Measurements from ENCODE around the gene GMPR.
"Not testable (repeated sequence)": the region's sequence is repeated elsewhere in the genome, so short reads cannot be mapped to it uniquely, and the experiment has no call there.

GRCh38 chr6:16269442-16270070, 31.2 kb downstream of the GMPR start:
- TF ChIP-seq CSRNP3 (CRISPR knock-in tag; IDR thresholded peaks at IDR 0.05); ZFP30 (CRISPR knock-in tag; IDR thresholded peaks at IDR 0.05); RARB (CRISPR knock-in tag; IDR thresholded peaks at IDR 0.05); ZFP3 (CRISPR knock-in tag; IDR thresholded peaks at IDR 0.05); PATZ1 (CRISPR knock-in tag; IDR thresholded peaks at IDR 0.05; ENCODE audit: borderline replicate concordance); POU6F1 (CRISPR knock-in tag; IDR thresholded peaks at IDR 0.05; ENCODE audit: borderline replicate concordance, low read depth); CSDC2 (CRISPR knock-in tag; IDR thresholded peaks at IDR 0.05): not testable (repeated sequence)
